Cortex of kidney (tissue), 1 donor: ENCODE measurements around the gene KNL1.
"Not testable (repeated sequence)": the region's sequence is repeated elsewhere in the genome, so short reads cannot be mapped to it uniquely, and the experiment has no call there.

ENCODE experiments used
- DNase-seq: peaks from one replicate; lab custom pipeline; 2025; lab: John Stamatoyannopoulos, UW

The KNL1 gene

DNA sequence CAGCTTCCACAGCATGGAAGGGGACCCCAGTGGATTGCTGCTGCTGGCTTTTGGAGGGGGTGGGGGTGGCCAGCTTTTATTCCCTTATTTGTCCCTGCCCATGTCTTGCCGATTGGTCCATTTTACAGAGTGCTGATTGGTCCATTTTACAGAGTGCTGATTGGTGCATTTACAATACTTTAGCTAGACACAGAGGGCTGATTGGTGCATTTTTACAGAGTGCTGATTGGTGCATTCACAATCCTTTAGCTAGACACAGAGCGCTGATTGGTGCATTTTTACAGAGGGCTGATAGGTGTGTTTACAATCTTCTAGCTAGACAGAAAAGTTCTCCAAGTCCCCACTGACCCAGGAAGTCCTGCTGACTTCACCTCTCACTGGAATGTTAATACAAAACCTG lies 12.3 kb upstream of the KNL1 start:
- not testable (repeated sequence) for DNase-seq

DNA sequence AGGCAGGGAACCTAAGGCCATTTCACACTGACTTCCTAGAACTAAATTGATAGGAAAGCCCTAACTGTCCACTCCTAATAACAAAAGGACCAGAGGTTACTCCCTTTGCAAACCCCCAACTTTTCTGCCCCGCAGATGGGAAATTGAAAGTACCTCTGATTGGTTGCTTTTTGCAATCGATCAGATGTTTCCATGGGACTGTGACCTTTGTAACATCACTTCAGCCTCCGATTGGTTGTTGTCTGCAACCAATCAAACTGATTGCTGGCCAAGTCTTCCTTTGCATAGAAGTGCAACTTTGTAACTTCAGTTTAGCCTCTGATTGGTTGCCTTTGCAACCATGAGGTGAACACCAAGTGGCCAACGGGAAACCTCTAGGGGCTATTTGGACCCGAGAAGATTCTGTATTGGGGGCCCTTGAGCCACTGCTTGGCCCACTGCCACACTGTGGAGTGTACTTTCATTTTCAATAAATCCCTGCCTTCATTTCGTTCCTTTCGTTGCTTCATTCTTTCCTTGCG lies 11.3 kb upstream of the KNL1 start:
- no peak for DNase-seq

DNA sequence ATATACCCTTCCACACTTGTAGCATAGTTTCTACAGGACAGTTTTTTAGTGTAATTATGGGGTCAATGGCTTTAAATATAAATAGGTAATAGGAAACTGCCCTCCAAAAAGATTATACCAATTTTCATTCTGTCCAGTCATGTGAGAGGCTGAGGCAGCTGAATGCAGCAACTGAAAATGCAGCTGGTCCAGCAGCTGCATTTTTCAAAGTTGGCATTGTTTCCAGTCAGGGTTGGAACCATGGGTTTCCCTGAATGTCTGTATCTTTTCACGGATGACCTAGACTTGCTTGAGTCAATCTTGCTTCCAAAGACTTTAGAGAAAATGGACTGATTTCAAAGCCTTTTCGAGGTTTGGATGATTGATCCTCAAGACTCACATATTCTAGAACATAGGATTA lies 9.9 kb upstream of the KNL1 start:
- DNase-seq = no peak

DNA sequence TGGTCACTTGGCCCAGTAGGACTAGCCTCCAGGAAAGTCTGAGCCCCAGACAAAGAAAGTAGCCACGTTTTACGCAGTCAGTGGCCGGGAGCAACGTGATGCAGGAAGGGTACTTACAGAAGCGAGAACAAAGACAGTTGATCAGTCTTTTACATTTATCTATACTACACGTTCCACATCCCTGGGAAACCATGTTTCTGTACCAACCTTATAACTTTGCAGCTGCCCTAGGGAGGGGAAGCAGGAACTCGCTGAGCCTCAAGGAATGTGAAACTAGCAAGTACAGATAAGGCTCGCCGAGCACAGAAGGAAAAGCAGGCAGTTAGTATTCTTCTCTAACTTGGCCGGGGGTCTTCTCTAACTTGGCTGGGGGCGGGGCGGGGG lies 3.4 kb upstream of the KNL1 start:
- DNase-seq = no peak

DNA sequence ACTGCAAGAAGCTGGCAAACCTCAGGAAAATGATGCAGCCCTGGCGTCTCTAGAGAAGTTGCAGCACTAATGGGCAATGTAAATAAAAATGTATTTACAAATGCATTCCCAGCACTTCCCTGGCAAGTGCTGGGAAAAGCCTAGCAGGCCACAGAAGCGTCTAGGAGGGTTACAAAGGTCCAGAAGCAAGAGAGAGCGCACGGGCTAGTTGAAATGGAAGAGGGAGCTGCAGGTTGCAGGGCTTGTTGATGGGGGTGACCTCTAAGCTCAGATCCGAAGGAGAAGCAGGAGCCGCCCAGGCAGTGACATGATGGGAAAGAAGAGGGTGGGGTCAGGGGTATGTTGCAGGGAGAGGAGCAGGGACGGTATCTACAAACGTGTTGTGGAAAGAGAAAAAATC lies 2.7 kb upstream of the KNL1 start:
- no peak for DNase-seq

DNA sequence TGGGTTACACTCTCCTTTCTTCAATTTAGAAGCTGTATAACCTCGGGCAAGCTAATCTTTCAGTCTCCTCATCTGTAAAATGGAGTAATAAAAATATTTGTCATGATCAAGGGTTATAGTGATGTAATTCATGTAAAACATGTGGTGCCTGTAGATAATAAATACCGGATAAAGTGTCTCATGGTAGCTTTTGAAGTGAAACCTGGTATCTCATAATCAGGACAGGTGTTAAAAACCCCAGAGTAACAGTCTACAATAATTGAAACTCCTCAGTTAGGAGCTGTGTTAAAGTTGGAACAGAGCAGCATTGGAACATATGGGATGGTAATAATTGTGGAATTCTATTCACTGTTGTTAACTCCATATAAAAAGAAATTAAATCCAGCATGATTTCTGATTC lies 884 bp upstream of the KNL1 start:
- DNase-seq = no peak

DNA sequence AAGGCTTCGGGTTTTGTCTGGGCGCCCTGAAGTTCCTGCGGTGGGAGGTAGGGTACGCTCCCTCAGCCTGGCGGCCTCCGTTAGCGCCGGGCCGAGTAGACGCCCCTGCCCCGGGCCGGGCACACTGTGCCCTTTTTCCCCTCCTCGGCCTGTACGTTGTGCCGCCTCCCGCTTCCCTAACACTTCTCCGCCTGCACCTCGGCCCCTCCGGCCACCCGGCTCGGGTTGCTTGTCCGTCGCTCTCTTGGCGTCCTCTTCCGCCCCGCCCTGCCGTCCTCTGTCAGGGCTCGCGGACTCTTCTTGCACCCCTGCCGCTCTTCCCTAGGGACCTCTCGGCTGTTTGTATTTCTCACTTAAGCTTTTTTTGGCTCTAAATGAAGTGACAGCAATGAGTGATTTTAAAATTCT lies 384 bp downstream of the KNL1 start:
- DNase-seq = no peak

DNA sequence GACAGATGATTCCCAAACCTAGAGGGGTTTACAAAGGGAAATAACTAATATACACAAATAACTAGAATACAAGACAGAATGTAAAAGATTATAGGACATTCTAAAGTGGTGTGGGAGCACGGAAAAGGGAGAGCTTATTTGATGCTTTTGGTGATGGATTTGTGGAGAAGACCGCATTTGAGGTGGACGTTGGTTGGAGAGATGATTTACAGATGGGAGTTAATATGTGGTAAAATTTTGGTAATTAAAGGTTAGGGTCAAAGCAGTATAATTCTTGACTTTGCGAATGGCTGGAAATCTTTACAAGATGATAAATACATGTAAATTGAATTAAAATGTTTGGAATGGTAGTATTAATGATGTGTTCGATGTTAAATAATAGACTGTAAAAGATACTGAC lies 1.2 kb downstream of the KNL1 start:
- DNase-seq = no peak

DNA sequence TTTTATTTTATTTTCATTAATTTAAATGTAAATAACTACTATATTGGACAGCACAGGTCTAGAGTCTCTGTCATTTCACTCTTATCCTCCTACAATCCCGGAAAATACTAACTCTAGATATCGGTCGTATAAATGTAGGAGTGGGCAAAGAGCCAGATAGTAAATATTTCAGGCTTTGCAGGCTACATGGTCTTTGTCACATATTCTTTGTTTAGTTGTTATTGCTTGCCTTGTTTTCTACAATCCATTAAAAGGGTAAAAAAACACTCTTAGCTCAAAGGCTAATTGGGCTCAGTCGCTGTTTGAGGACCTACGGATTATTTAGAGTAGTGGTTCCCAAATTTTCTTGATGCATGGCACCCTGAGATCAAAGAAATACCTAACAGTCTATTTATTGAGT lies 1.7 kb downstream of the KNL1 start:
- no peak for DNase-seq

DNA sequence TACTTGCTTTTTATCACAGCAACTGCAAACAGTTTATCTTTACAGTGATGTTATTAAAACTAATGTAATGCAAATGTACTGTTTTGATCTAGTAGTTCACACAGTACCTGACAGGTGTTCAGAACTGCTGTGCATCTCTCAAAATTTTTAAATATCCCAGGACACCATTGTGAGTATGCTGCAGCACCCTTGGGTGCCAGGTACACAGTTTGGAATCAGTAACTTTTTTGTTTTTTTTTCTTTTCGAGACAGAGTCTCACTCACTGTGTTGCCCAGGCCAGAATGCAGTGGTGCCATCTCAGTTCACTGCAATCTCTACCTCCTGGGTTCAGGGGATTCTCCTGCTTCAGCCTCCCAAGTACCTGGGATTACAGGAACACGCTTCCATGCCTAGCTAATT lies 3.0 kb downstream of the KNL1 start:
- no peak for DNase-seq

DNA sequence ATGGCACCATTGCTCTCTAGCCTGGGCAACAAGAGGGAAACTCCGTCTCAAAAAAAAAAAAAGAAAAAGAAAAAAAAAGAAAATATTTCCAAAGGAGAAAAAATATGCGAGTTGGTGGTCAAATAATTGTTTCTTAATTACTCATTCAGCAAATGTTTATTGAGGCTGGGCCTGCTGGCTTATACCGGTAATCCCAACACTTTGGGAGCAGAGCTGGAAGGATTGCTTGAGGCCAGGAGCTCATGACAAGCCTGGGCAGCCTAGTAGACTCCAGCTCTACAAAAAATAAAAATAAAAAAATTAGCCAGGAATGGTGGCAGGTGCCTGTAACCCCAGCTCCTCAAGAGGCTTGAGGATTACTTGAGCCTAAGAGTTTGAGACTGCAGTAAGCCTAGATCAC lies 4.1 kb downstream of the KNL1 start:
- no peak for DNase-seq

DNA sequence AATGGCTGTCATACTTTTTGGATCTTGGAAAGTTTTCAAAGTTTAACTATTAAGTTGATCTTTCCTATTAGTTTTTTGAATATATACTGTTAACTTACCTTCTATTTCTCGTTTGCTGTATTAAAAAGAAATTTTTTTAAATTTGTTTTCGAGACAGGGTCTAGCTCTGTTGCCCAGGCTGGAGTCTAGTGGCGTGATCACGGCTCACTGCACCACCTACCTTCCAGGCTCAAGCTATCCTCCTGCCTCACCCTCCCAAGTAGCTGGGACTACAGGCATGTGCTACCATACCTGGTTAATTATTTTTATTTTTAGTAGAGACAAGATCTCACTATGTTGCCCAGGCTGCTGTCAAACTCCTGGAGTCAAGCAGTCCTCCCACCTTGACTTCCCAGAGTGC lies 4.6 kb downstream of the KNL1 start:
- DNase-seq = no peak

DNA sequence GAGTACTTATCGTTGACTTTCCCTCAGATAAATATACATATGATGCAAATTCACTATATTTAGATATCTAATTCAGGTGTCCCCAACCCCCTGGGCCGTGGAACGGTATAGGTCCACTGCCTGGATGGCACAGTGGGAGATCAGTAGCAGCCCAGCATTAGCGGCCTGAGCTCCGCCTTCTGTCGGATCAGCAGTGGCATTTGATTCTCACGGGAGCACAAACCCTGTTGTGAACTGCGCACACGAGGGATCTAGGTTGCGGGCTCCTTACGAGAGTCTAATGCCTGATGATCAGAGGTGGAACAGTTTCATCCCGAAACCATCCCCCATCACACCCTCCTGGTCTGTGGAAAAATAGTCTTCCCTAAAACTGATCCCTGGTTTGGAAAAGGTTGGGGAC lies 6.9 kb downstream of the KNL1 start:
- DNase-seq = no peak

DNA sequence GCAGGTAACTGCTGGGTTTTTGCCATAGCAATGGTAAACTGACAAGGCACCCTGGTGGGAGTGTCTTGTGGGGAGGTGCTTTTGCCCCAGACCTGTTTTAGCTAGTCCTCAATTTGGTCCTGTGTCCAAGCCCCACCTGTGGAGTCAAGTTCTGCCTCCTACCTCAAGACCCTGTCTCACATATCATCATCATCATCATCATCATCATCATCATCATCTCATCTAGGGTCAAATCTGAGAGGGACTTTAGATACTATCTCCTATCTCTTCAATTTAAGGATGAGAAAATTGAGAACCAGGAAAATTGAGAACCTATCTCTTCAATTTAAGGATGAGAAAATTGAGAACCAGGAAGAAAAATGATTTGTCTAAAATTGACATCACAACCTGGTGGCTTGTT lies 9.9 kb downstream of the KNL1 start:
- DNase-seq = no peak

DNA sequence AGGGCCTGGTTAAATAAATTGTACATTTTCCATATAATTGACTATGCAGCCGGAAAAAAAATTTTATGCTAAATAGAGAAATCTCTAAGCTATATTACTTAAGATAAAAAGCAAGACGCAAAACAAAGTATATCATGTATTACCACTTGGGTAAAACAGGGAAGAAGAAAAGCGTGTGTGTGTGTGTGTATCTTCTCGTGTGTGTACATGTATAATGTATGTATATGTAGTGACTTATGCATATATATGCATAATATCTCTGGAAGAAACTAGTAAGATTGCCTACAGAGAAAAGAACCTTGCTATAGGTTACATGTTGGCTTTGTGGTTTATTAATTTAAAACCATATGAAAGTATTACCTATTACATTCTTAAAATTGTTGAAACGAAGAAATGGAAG lies 19.0 kb downstream of the KNL1 start:
- DNase-seq = no peak

DNA sequence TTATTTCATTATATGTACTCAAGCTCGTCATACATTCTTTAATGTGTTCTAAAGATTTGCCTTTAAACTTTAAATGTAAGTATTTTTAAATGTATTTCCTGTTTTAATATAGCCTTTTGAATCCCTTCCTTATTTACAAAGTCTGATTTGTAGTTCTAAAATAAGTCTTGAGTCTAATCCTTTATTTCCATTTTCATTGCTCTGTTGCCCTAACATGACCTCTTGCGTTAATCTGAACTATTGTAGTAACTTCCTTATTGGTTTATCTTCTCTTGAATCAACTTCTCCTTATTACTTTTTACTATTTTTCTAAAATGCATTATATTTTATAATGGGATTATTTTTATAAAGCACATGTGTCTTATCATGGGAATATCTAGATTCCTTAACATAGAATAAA lies 24.0 kb downstream of the KNL1 start:
- DNase-seq = no peak

DNA sequence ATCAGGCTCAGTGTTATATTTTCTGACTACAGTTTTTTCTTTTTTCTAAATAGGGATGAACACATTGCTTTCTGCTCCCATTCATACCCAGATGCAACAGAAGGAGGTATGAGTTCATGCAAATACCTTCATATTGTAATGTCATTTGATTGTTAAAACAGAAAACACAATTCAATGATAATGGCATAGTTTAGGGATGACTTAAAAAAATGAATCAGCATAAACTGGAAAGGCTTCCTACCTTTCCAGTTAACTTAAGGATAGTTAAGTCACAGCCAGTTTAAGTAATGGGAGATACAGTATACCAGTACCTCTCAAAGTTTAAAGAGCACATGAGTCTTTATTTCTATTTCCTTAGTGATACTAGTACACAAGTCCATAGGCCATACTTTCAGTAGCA lies 24.9 kb downstream of the KNL1 start:
- no peak for DNase-seq

DNA sequence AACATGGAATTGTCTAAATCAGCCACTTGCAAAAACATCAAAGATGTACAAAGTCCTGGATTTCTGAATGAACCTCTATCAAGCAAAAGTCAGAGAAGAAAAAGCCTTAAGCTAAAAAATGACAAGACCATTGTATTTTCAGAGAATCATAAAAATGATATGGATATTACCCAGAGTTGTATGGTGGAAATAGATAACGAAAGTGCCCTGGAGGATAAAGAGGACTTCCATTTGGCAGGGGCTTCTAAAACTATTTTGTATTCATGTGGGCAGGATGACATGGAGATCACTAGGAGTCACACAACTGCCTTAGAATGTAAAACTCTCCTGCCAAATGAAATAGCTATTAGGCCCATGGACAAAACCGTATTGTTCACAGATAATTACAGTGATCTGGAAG lies 29.3 kb downstream of the KNL1 start:
- DNase-seq = no peak

DNA sequence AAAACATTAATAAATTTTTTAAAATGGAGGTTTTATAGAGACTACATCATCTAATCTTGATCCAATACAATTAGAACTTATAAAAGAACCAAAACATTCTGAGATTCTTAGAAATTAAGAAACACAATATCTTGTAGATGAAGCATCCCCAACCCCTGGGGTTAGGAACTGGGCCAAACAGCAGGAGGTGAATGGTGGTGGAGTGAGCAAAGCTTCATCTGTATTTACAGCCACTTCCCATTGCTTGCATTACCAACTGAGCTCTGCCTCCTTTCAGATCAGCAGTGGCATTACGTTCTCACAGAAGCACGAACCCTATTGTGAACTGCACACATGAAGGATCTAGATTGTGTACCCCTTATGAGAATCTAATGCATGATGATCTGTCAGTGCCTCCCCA lies 36.3 kb downstream of the KNL1 start:
- DNase-seq = no peak

DNA sequence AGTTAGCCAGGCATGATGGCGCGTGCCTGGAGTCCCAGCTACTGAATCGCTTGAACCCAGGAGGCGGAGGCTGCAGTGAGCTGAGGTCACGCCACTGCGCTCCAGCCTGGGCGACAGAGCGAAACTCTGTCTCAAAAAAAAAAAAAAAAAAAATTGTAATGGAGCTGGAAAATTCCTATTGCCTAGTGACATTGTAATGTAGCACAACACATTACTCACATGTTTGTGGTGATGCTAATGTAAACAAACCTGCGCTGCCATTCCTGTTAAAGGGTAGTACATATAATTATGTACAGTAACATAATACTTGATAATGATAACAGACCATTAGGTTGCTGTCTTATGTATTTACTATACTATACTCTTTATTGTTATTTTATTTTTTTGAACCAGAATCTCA lies 39.1 kb downstream of the KNL1 start:
- DNase-seq = no peak

DNA sequence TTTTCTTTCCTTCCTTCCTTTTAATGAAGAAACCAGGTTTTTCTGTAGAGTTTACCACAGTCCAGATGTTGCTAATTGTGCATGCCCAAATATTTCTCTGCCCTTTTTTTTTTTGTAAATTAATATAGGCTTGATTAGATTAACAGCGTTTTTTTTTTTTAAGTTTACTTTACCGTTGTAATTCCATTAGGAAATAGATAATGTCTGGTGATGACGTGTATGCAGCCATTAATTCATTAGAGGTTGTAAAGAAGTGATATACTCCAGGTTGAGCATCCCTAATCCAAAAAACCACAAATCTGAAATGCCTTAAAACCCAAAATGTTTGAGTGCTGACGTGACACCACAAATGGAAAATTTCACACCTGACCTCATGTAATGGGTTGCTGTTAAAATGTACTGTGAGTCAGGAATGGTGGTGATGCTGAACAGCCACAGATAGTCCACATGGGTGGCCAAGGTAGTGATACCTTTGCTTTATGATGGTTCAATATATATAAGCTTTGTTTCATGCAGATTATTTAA lies 43.2 kb downstream of the KNL1 start:
- DNase-seq = no peak

DNA sequence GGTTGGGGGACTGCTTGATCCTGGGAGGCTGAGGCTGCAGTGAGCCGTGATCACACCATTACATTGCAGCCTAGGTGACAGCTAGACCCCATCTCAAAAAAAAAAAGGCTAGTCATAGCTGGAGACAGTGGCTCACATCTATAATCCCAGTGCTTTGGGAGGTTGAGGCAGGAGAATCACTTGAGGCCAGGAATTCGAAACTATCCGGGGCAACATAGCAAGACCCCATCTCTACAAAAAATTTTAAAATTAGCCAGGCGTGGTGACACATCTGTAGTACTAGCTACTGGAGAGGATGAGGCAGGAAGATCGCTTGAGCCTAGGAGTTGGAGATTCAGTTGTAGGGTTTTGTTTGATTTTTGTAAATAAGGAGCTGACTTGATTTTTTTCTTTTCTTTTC lies 45.6 kb downstream of the KNL1 start:
- no peak for DNase-seq

DNA sequence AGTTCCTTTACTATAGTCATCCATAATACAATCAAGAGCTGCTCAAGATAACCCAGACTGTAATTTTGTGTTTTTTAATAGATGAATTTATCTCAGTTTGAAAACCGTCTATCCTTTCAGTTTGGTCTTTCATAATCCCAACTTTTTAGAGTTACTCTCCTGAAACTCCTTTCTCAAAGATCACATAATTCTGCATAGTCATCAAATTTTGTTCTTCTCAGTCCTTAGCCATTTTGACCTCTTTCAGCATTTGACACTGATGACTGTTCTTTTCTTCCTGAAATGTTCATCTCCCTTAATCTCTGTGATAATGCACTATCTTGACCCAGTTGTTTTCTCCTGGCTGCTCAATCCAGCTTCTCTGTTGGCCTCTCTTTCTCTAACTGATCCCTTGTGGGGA lies 53.5 kb downstream of the KNL1 start:
- DNase-seq = no peak

DNA sequence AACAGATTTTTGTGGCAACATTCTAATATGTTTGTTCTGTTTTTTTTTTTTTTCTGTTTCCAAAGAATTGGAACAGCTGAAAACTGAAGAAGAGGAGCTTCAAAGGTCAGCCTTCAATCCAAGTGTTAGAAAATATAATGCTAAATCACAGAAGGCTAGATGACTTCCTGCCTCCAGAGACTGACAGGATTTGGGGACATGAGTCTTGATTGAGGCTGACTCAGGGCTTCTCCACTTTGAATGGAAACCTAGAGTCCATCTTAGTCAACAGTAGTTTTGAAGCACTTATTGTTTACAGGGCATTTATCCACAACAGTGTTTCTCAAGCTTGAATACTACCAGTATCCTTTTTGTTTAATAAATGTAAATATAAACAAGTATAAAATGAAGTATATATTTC lies 56.4 kb downstream of the KNL1 start:
- no peak for DNase-seq

DNA sequence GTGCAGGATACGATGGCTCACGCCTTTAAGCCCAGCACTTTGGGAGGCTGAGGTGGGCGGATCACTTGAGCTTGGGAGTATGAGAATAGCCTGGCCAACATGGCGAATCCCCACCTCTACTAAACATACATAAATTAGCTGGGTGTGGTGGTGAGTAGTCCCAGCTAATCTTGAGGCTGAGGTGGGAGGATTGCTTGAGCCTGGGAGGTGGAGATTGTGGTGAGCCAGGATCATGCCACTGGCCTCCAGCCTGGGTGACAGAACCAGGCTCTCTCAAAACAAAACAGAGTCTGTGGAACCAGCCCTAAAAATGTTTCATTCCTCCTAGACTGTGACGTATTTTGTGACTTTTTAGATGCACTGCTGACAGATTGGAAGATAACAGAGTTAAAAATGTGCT lies 66.6 kb downstream of the KNL1 start:
- DNase-seq = no peak
